ENCODE measurements around the gene C17orf58.

The C17orf58 gene

GRCh38 chr17:67950945-67951344 is 45.3 kb downstream of the C17orf58 start:
- no peak for DNase-seq (ENCODE audit: low spot score)

- no peak for DNase-seq (ENCODE audit: low spot score)
Measured at GRCh38 chr17:67947325-67947813, 48.9 kb downstream of the C17orf58 start.

GRCh38 chr17:67946513-67946912 is 49.8 kb downstream of the C17orf58 start:
- no peak for DNase-seq (ENCODE audit: low spot score)

- no peak for DNase-seq (ENCODE audit: low spot score)
Measured at GRCh38 chr17:67944035-67944434, 52.2 kb downstream of the C17orf58 start.

GRCh38 chr17:67942810-67943209 is 53.5 kb downstream of the C17orf58 start:
- DNase-seq (ENCODE audit: low spot score), result no peak
